GM12892 (cell line): Measurements from ENCODE around the gene ODAD2.

Source experiments
- POLR2A ChIP-seq: IDR thresholded peaks from 2 replicates; pipeline ENCODE4 v1.6.1; 2011; ENCODE audit warnings: low read depth, low read length, control low read depth
- POLR2AphosphoS5 ChIP-seq: IDR thresholded peaks from 2 replicates; pipeline ENCODE4 v1.6.1; 2011; ENCODE audit warnings: low read depth, low read length, control low read depth

DNA sequence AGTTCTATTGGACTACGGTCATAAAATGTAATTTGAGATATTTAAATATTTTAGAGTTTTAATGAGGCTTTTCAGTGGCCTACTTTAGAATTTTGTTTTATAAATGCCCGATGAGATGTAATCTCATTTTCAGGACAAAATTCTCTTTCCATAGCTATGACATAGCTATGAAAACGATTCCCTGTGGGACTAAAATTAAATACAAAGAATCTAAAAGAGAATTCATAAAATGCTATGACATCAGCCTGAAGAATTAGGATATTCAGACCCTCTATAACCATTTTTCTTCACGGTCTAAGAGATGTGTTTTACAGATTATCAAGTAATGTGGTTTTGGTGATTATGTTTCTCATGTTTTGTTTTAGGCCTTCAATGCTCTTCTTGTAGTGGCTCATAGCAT is 48.2 kb upstream of the ODAD2 start:
- TF ChIP-seq POLR2A (no peak), POLR2AphosphoS5 (no peak)
